NCI-H82 (cell line): ENCODE data around the gene TRPC5OS.

Experiments
- DNase-seq: peaks from one replicate; lab custom pipeline; 2025; lab: John Stamatoyannopoulos, UW

Gene TRPC5OS

DNA sequence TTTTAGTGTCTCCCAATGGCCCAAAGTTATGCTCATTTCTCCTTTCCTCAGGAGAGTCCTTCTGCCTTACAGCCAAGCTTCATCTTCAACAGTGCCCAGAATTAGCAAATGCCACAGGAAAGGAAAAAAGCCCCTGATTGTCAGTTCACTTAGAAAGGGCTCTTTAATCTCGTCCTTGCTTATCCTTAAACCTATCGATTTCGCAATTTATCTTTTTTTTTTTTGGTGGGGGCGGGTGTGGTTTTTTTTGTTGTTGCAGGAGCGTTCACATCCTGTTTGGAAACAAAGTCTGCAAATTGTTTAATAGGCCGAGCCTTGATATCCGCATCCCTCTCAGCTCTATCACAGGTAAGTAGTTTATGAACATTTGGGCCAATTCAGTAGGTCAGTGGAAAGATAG, 20.2 kb downstream of the TRPC5OS start:
- peak; percentile 4 for DNase-seq

DNA sequence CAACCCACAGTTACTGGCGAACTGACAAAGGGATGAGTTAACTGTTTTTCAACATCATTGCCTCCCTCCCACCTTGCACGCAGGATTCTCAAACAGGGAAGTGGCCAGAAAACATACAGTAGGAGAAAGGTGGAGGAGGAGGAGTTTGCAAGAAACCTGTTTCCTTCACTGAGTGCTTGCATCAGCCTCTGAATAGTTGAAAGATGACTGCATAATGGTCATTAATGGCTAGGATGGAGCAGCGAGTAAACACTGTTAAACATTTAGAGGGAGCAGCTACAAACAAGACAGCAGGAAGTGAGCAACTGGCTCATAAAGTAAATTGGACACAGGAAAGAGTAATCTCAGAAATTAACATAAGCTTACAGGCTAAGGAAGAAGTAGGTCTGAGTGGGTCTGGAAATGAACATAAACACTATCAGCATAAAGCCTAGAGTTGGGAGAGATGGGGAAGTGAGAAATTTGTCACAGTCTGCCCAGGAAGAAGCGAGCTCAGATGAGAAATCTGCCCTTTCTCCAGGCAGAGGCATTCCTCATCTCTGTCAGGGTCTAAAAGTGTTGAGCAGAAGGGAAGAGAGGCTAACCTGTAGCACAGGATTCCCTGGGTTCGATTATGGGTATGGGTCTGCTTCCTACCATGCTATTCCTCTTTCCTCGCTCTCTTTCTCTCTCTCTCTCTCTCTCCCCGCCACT, 38.6 kb downstream of the TRPC5OS start:
- DNase-seq: no peak

DNA sequence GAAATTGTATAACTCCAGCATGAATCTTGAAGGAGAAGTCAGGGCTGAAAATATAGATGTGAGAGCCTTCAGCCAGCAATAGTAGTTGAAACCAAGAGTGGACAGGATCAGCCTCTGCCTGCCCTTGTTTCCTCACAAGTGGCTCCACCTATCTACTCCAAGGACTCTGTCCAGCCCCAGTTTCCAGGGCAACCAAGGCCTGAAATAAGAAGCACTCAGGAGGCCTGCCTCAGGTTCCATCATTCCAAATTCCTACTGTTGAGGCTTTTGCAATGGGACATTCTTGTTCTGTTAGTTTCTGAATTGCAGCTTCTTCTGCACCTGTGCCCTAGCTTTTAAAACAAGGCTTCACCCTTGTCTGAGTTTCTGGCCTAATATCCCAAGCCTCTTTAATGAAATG, 41.6 kb downstream of the TRPC5OS start:
- no peak for DNase-seq

DNA sequence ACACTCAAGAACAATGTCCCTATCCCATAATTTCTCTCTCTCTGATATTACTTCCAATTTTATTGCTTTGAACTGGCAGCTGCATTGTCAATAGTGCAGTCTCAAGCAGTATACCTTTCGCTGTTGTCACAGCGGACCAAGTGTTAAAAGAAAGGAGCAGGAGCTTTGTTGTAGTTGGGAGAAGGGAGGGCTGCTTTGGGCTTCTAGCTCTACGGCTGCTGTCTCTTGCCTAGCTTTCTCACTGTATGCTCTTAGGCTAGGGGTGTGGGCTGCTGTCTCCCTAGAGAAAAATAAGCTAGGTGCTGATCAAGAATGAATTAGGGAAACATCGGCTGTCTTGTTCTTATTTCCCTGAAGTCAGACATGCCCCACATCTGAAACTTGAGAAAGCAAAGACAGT, 52.5 kb downstream of the TRPC5OS start:
- DNase-seq: no peak
